Uterus (tissue), 2 donors: Measurements from ENCODE around the gene RARB.

Source experiments
- CTCF ChIP-seq, 4 experiments: fragments of 200-600 bp in 2 of 4; fragments of 450-650 bp in 2 of 4; sonication (generic) in 2 of 4; IDR thresholded peaks; one replicate each; pipeline ENCODE4 v1.5.1; 2016 to 2019; ENCODE audit warnings: antibody characterized with exemption in 4 of 4, mild to moderate bottlenecking in 2 of 4, moderate library complexity in 1 of 4
- POLR2A ChIP-seq, 2 donors: fragments of 450-650 bp; IDR thresholded peaks; one replicate each; pipeline ENCODE4 v1.6.1; 2016; ENCODE audit warnings: antibody characterized with exemption in 2 of 2, mild to moderate bottlenecking in 1 of 2, moderate library complexity in 1 of 2

DNA sequence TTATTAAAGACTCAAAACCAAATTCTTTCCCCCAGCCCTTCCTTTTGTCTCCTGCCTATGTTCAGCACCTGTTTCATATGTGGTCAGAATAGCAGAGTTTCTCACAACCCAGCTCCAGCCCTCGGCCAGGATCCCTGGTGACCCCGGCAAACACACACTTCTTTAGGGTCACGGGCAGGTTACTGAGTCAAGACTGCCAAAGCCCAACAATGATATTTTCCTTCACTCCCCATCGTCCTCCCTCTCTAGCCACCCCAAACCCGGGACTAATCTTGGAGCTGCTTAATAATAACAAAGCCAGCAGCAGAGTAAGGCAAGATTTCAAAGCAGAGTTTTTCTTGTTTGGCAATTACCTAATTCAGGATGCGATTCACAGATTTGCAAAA lies 25.5 kb downstream of the RARB start:
- no peak for TF ChIP-seq CTCF (IDR thresholded peaks at IDR 0.05)
- no peak for TF ChIP-seq POLR2A (IDR thresholded peaks at IDR 0.05)
